Measurements from ENCODE around the gene ACSL5. TPM values are rescaled to one million over a fixed set of nuclear protein-coding genes. Genes with fewer than 3 reads are reported as not detected.
A peak's percentile ranks its signal among the peaks of the same experiment; 100 is the strongest.

Gene ACSL5
- total RNA-seq, 1 experiment from 2014 or later, result 63.6 TPM

- Histone ChIP-seq H3K9me3 (ENCODE audit: low read length) (no peaks in the 10 kb centered on the region), H2AFZ (ENCODE audit: low read length) (no peak overlapping the region), H3K4me2 (ENCODE audit: low read depth, low read length, poor library complexity, severe bottlenecking) (peak overlapping the region; percentile 42), H3K36me3 (ENCODE audit: insufficient read depth, low read length) (no peaks in the 10 kb centered on the region), H3K9me2 (replicated peaks; ENCODE audit: insufficient read depth, low read length) (no peaks in the 10 kb centered on the region), H3K4me3 (ENCODE audit: low read length) (no peak overlapping the region), H4K20me1 (ENCODE audit: insufficient read depth, low read depth, low read length) (no peaks in the 10 kb centered on the region), H3K27ac (ENCODE audit: low read length) (no peak overlapping the region), H3K79me2 (ENCODE audit: low read length) (peaks cover 26% of the 10 kb centered on the region), H3K4me1 (ENCODE audit: low read length) (peaks cover 26% of the 10 kb centered on the region), H3K27me3 (ENCODE audit: low read length) (no peaks in the 10 kb centered on the region), H3K9ac (ENCODE audit: low read length) (no peak overlapping the region)
- DNase-seq, result peak; percentile 61
Observed at GRCh38 chr10:112475575-112476218, 101.8 kb downstream of the ACSL5 start.

Other genes starting within 250 kb of the ACSL5 start
- 164 and 481 TPM in 2 replicates for gene GPAM, start 190.4 kb upstream of the ACSL5 start, total RNA-seq (2014; rRNA removed; shearing (Covaris generic); ENCODE audit: low replicate concordance)
- not detected in 2 replicates for gene TECTB, start 90.7 kb upstream of the ACSL5 start, total RNA-seq (2014; rRNA removed; shearing (Covaris generic); ENCODE audit: low replicate concordance)
- gene ZDHHC6, start 72.8 kb downstream of the ACSL5 start, total RNA-seq (2014; rRNA removed; shearing (Covaris generic); ENCODE audit: low replicate concordance), result 20.9 and 33.9 TPM in 2 replicates
- 61.2 and 61.7 TPM in 2 replicates for gene VTI1A, start 73.1 kb downstream of the ACSL5 start, total RNA-seq (2014; rRNA removed; shearing (Covaris generic); ENCODE audit: low replicate concordance)